GM19043 (cell line): ENCODE measurements around the gene CYP4F8.
"Not testable (repeated sequence)": the region's sequence is repeated elsewhere in the genome, so short reads cannot be mapped to it uniquely, and the experiment has no call there.

Source experiments
- ATAC-seq: cut with Tn5 transposase; IDR thresholded peaks from one replicate; pipeline ENCODE4 v1.9.1; 2021; ENCODE audit warnings: low read depth; ENCODE audit not compliant: unreplicated experiment

Gene CYP4F8

GRCh38 chr19:15614507-15615379, at the start of gene CYP4F8:
Gene CYP4F8 (plus strand): TSS chr19:15615218. CDS start chr19:15615617, 399 bp downstream.
- no peak for ATAC-seq

GRCh38 chr19:15570420-15570819, 44.6 kb upstream of the CYP4F8 start:
- ATAC-seq = no peak

GRCh38 chr19:15575406-15575805, 39.6 kb upstream of the CYP4F8 start:
- no peak for ATAC-seq

- no peak for ATAC-seq
Measured at GRCh38 chr19:15576526-15577156, 38.4 kb upstream of the CYP4F8 start.

- ATAC-seq = no peak
Measured at GRCh38 chr19:15577184-15577771, 37.7 kb upstream of the CYP4F8 start.

GRCh38 chr19:15583346-15583745, 31.7 kb upstream of the CYP4F8 start:
- no peak for ATAC-seq

- ATAC-seq = no peak
Measured at GRCh38 chr19:15584095-15584494, 30.9 kb upstream of the CYP4F8 start.

GRCh38 chr19:15584541-15585115, 30.4 kb upstream of the CYP4F8 start:
- no peak for ATAC-seq

- no peak for ATAC-seq
Measured at GRCh38 chr19:15587663-15588062, 27.4 kb upstream of the CYP4F8 start.

GRCh38 chr19:15588265-15588664, 26.8 kb upstream of the CYP4F8 start:
- ATAC-seq = no peak

GRCh38 chr19:15589760-15590451, 25.1 kb upstream of the CYP4F8 start:
- no peak for ATAC-seq

GRCh38 chr19:15591796-15592195, 23.2 kb upstream of the CYP4F8 start:
- no peak for ATAC-seq

- ATAC-seq = not testable (repeated sequence)
Measured at GRCh38 chr19:15592506-15592905, 22.5 kb upstream of the CYP4F8 start.

- not testable (repeated sequence) for ATAC-seq
Measured at GRCh38 chr19:15593766-15594165, 21.3 kb upstream of the CYP4F8 start.

- no peak for ATAC-seq
Measured at GRCh38 chr19:15595069-15595468, 19.9 kb upstream of the CYP4F8 start.

- ATAC-seq = not testable (repeated sequence)
Measured at GRCh38 chr19:15607978-15608925, 6.8 kb upstream of the CYP4F8 start.

GRCh38 chr19:15609261-15609660, 5.8 kb upstream of the CYP4F8 start:
- no peak for ATAC-seq

GRCh38 chr19:15612342-15612741, 2.7 kb upstream of the CYP4F8 start:
- ATAC-seq = no peak

GRCh38 chr19:15613338-15613737, 1.7 kb upstream of the CYP4F8 start:
- no peak for ATAC-seq
